Mammary microvascular endothelial cell (primary cell): ENCODE measurements around the gene SPINT1. TPM values are rescaled to one million over a fixed set of nuclear protein-coding genes. Genes with fewer than 3 reads are reported as not detected.

Experiments
- total RNA-seq: library from RNA; depleted of rRNA; stranded (reverse); fragments of >200 nt; gene quantifications from 2 replicates; pipeline ENCODE4 v1.2.3, GENCODE V29; 2015

The SPINT1 gene
- 1.3 and 2.2 TPM in 2 replicates for total RNA-seq

GRCh38 chr15:40843885-40844695 is at the start of gene SPINT1:
SPINT1 (plus strand) TSS chr15:40844048; CDS start chr15:40844555, 507 bp downstream.

DNA sequence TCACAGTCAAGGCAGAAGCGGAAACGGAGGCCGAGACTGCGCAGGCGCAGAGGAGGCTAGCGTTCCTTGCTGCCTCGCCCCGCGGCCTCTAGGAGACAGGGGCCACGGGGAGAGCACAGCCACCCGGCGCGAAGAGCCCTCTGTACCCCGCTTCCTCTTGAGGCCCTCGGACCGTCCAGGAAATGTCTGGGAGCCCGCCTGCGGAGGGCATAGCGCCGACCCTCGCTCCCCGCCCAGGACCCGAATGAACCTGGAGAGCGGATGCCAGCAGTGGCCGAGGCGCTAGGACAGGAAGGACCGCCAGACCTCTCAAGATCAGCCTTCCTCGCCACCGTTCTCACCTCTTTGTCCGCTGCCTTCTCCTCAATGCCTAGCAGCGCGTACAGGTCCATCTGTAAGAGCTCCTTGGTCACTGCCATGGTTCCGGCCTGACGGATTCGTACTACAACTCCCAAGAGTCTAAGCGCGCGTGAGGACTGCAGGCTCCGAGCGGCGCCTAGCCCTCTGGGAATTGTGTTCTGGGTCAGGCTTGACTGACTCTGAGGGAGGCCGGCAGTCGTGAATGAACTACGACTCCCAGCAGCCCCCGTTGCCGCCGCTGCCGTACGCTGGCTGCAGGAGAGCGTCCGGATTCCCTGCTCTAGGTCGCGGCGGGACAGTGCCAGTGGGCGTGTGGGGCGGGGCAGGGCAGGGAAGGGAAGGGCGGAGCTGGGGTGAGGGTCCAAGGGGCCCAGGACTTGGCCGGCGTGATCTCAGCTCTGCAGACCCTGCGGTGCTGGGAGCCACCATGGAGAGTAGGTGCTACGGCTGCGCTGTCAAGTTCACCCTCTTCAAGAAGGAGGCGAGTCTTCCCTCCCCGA is 36.6 kb upstream of the SPINT1 start, which contains the start of the genes DNAJC17 and ZFYVE19:
DNAJC17 (minus strand) TSS at position 446 of the 860 bp plus-strand sequence; CDS start at position 419, 27 bp downstream.
ZFYVE19 (plus strand) TSS at position 62 of the 860 bp plus-strand sequence; CDS start at position 563, 501 bp downstream.

GRCh38 chr15:40828447-40829036 is 15.3 kb upstream of the SPINT1 start, which contains the start of gene PPP1R14D:
PPP1R14D (minus strand) TSS chr15:40828708; CDS start chr15:40828641, 67 bp downstream.

GRCh38 chr15:40873694-40874561 is 30.1 kb downstream of the SPINT1 start, which contains the start of gene RHOV:
RHOV (minus strand) TSS chr15:40874234; CDS start chr15:40874139, 95 bp downstream.

GRCh38 chr15:40893733-40894680 is 50.2 kb downstream of the SPINT1 start, which contains the start of gene VPS18:
VPS18 (plus strand) TSS chr15:40894450; CDS start chr15:40894769, 319 bp downstream.

Other genes starting within 250 kb of the SPINT1 start
- gene KNL1, start 249.8 kb upstream of the SPINT1 start, total RNA-seq: 30.9 and 40.6 TPM in 2 replicates
- 12.3 and 16.2 TPM in 2 replicates for gene RAD51, start 148.9 kb upstream of the SPINT1 start, total RNA-seq
- 20.9 and 23.1 TPM in 2 replicates for gene RMDN3, start 88.8 kb upstream of the SPINT1 start, total RNA-seq
- 4.3 and 6.6 TPM in 2 replicates for gene GCHFR, start 80.0 kb upstream of the SPINT1 start, total RNA-seq
- 0.13 and 0.15 TPM in 2 replicates for gene C15orf62, start 74.1 kb upstream of the SPINT1 start, total RNA-seq
- gene ZFYVE19, start 37.0 kb upstream of the SPINT1 start, total RNA-seq: 17.2 and 26.3 TPM in 2 replicates
- 31.3 and 40.2 TPM in 2 replicates for gene DNAJC17, start 36.6 kb upstream of the SPINT1 start, total RNA-seq
- gene PPP1R14D, start 15.3 kb upstream of the SPINT1 start, total RNA-seq: not detected in 2 replicates
- gene RHOV, start 30.2 kb downstream of the SPINT1 start, total RNA-seq: 0.05 TPM in 1 of 2 replicates, not detected in the other
- gene VPS18, start 50.4 kb downstream of the SPINT1 start, total RNA-seq: 48.2 and 52.1 TPM in 2 replicates
- gene DLL4, start 85.3 kb downstream of the SPINT1 start, total RNA-seq: 24.1 and 24.6 TPM in 2 replicates
- 5.5 and 8.7 TPM in 2 replicates for gene CHAC1, start 109.4 kb downstream of the SPINT1 start, total RNA-seq